GM10266 (cell line): ENCODE data around the gene GARNL3.

Source experiments
- DNase-seq: peaks from one replicate; pipeline ENCODE4 v3.0.0; 2012; ENCODE audit errors: extremely low spot score
- CTCF ChIP-seq: IDR thresholded peaks from 2 replicates; pipeline ENCODE4 v1.5.1; 2012; ENCODE audit warnings: mild to moderate bottlenecking, low read depth; ENCODE audit not compliant: control insufficient read depth, insufficient read depth; ENCODE audit errors: missing control alignments

The GARNL3 gene

GRCh38 chr9:127300886-127301447, 36.4 kb downstream of the GARNL3 start:
- no peak for TF ChIP-seq CTCF
- DNase-seq, result no peak

- TF ChIP-seq CTCF, result no peak
- no peak for DNase-seq
These were observed 39.3 kb downstream of the GARNL3 start for GRCh38 chr9:127303830-127304229.

GRCh38 chr9:127305206-127305837, 40.7 kb downstream of the GARNL3 start:
- no peak for TF ChIP-seq CTCF
- DNase-seq, result no peak

GRCh38 chr9:127305838-127306226, 41.3 kb downstream of the GARNL3 start:
- no peak for TF ChIP-seq CTCF
- no peak for DNase-seq

- TF ChIP-seq CTCF, result no peak
- no peak for DNase-seq
These were observed 43.2 kb downstream of the GARNL3 start for GRCh38 chr9:127307802-127308201.

GRCh38 chr9:127308652-127309434, 44.3 kb downstream of the GARNL3 start:
- no peak for DNase-seq

More at GRCh38 chr9:127308652-127309434, 44.3 kb downstream of the GARNL3 start:
- TF ChIP-seq CTCF, result no peak
